HG03103 (cell line): ENCODE results near the gene ILF3.

Source experiments
- ATAC-seq: cut with Tn5 transposase; IDR thresholded peaks from one replicate; pipeline ENCODE4 v1.9.1; 2021; ENCODE audit warnings: low read depth; ENCODE audit not compliant: unreplicated experiment

The ILF3 gene

GRCh38 chr19:10692673-10693264, 38.6 kb downstream of the ILF3 start:
- no peak for ATAC-seq

DNA sequence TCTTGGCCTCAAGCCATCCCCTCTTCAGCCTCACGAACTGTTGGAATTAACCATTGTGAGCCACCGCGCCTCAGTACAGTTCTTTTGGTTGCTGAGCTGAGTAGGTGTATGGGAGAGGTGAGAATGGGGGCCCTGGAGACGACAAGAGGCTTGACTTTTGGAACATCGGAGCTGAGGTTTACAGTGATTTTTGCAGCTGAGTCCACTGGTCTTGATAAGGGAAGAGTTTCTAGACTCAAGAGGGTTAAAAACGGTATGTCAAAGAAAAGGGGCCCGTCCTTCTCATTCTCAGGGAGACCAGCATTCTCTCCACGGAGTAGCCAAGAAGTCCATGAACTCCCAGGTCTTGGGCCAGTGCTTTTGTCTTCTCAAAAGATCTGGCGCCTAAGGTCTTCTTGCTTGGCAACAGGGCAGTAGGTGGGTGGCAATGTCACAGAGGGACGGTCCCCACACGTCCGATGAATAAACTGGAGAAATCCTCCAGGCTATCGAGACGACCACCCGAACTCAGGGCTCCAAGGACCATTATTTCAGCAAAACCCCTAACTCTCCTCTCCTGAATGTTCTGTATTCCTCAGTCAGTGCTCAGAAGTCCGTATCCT, 40.7 kb downstream of the ILF3 start:
- no peak for ATAC-seq

DNA sequence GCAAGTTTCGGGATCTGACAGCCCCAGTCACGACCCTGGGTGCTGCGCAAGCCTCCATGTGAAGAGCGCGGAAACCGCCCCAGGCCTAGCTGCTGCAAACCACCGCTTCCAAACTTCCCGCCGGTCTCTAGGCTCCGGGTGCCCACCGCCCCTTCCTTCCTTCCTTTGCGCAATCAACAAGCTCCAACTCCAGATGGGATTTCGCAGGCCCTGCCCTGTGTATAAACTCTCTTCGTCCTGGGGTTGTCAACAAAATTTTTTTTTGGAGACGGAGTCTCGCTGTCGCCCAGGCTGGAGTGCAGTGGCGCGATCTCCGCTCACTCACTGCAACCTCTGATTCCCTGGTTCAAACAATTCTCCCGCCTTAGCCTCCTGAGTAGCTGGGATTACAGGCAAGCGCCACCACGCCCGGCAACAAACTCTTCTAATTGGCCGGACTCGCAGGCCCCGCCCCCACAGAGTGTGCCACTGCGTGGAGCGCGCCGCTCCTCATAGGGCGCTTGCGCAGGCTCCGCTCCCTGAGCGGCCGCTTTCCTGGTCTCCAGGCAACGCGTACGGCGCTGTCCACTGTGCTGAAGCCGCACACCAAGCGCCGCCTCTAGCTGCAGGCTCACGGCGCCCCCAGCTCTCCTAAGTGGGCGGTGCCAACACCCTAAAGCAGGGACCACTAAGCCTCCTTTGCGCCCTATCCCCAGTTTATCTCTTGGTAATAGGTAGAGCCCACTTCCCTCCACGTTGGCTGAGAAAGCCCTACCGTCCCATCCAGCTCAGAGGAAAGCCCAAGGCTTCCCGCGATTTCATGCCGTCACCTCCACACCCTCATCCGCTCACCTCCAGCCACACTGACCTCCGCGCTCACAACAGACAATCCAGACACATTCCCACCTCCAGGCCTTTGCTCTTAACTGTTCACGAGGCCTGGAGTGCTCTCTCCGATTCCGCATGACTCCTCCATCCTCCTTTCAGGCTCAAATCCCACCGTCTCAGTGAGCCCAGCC, 41.6 kb downstream of the ILF3 start:
- peak; percentile 74 for ATAC-seq

GRCh38 chr19:10699650-10700335, 45.6 kb downstream of the ILF3 start:
- ATAC-seq = no peak

GRCh38 chr19:10701955-10702525, 47.9 kb downstream of the ILF3 start:
- ATAC-seq = no peak

DNA sequence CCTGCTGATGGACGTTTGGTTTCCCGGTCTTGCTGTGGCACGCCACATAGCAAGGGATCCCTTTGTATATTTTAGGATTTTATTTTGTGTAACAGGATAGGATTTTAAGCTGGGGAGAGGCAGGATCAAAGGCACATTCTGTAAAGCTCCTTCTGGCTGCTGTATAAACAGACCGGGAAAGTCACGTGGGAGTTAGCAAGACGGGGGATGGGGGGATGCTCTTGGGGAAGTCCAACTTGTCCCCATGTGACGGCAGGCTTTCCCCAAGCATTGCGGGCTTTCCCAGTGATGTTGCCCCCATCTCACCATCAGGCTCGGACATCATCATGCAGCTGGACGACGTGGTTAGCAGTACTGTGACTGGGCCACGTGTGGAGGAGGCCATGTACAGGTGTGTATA, 52.8 kb downstream of the ILF3 start:
- no peak for ATAC-seq

GRCh38 chr19:10707440-10707839, 53.3 kb downstream of the ILF3 start:
- no peak for ATAC-seq

- no peak for ATAC-seq
These were observed 54.1 kb downstream of the ILF3 start for GRCh38 chr19:10708291-10708690.

GRCh38 chr19:10712045-10712444, 57.9 kb downstream of the ILF3 start:
- no peak for ATAC-seq

DNA sequence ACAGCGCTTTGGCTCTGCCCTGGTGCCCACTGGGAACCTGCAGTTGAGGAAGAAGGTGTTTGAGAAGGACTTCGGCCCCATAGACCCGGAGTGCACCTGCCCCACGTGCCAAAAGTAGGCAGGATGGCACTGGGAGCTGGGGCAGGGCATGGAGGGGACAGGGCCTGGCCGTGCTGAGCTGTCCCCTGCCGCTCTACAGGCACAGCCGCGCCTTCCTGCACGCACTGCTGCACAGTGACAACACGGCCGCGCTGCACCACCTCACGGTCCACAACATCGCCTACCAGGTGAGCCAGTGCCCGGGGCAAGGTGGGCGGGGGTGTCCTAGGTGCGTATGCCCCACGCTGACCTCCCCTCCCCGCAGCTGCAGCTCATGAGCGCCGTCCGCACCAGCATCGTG, 58.6 kb downstream of the ILF3 start:
- no peak for ATAC-seq

DNA sequence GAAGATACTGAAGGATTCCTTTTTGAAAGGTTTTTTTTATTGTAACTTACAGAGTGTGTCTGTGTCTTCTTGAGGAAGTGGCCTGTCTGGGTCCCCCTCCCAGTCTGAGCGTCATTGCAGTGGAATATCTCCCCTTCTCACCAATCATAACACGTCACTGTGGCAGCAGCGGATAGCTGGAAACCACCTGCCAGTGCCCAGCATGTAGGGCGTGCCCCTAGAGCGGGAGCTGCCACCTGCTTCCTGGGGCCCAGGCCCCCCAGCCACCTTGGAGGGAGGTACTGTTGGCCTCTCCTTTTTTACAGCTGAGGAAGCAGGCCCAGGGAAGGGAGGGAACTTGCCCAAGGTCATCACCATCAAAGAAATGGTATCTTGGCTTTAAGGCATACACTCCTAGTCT, 59.2 kb downstream of the ILF3 start:
- ATAC-seq = no peak

DNA sequence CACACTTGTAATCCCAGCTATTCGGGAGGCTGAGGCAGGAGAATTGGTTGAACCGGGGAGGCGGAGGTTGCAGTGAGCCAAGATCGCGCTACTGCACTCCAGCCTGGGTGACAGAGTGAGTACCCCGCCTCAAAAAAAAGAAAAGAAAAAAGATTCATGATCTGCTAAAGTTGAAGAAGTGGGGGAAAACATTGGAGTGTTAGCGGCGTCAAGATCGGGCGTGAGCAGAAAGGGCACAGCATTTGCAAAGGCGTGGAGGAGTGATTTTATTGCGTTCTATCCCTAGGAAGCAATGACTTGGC, 62.9 kb downstream of the ILF3 start:
- ATAC-seq = no peak

DNA sequence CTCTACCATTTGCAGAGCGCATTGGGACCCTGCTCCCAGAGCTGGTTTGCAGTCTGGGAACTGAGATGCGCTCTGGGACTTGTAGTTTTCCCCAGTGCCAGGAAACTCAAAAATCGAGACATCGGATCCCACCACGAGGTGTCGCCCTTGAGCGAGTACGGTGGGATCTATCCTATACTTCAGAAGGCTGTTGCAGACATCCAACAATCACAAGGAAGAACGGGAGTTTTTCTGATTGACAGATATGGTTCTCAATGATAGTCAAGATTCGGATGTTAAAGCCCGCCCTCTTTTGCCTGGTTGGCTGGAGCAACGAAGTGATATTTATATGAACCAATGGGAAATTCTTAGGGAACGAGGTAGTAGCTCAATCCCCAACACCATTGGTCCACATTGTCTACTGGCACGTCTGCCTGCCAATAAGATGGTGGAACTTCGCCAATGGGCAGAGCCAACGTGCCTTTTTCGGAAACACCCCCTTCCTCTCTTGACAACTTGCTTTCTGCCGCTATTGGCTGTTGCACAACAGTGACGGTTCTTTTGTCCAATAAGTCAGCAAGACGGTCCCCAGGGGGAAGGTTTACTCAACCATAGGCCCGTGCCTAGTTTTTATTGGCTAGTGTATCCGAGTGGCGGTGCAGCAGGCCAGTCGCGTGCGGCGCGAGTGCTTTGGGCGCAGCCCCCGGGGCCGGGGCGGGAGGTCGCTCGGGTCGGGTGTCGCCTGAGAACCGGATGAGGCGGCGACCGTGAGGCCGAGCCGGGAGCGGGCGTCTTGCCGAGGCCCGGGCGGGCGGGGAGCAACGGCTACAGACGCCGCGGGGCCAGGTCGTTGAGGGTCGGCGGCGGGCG, 63.4 kb downstream of the ILF3 start, which contains the start of gene DNM2:
TSS of gene DNM2 (plus strand) at position 724 of the 849 bp plus-strand sequence. CDS start 164 bp downstream, outside the sequence.
- peak; percentile 83 for ATAC-seq

GRCh38 chr19:10718205-10719196, 64.4 kb downstream of the ILF3 start:
- no peak for ATAC-seq

DNA sequence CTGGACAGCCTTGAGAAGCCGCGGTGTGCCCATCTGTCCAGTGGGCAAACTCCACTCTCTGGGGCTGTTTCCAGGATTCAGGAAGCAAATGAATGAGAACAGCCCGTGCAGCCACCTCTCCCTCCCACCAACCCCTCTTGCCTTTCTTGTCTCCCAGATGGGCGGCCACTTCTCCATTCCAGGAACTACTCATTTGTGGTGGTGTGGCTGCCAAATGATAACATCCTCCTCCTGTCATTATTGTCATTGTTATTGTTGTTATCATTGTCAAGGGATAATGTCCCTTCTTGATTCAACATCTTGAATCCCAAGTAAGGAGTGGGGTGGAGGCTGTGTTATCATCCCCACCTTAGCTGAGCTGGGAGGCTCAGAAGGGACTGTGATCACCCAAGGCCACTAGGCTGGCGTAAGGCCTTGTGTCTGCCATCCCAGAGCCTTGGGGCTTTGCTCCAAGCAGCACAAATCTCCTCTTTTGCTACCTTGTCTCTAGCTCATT, 65.4 kb downstream of the ILF3 start:
- no peak for ATAC-seq

DNA sequence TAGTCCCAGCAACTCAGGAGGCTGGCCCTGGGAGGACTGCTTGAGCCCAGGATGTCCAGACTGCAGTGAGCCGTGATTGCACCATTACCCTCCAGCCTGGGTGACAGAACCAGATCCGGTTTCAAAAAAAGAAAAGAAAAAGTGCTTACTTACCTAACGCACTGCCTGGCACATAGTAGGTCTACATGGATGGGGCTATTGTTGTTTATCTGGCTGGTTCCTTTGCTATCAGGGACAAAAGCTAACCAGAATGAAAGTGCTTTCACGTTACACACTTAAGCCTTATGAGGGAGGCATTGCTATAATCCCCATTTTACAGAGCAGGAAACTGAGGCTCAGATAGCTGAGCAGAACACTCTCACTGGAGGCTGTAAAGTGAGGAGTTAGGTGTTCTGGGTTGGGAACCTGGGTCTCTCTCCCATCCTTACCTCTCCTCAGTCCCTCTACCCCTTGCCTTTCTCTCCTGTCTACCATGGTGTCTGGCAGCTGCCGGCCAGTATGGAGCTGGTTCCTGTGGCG, 66.5 kb downstream of the ILF3 start:
- ATAC-seq = no peak

DNA sequence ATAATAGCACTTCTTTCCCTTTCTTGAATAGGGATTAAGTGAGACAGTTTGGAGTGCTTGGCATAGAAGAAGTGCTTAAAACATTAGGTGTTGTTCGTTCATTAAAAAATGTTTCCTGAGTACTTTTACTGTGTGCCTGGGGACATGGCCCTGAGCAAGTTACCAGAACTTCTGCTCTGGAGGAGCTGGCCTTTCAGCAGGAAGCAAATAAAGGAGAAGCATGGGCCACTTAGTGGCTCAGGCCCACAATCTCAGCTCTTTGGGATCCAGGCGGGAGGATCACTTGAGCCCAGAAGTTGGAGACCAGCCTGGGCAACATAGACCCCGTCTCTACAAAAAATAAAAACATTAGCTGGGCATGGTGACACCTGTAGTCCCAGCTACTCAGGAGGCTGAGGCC, 69.4 kb downstream of the ILF3 start:
- no peak for ATAC-seq

DNA sequence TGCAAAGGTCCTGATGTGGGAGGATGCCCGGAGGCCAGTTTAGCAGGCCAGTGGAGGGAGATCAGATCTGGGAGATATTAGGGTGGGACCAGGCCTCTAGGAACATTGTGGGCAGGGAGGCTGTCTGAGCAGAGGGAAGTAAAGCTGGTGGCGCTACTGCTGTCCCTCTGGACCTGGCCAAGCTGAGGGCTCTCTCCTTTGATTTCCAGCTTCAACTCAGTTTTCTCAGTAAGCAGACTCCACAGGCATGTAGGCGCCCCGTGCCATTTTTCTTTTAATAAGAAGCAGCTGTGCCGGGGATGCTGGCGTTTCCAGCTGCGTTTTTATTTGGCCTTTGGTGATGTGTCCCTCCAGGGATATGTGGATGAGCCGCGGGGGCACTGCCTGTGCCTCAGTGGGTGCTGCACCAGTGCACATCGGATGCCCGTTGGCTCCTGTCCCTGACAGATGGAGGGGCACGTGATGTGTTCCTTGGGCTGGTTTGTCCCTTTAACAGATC, 70.5 kb downstream of the ILF3 start:
- no peak for ATAC-seq
